ENCODE measurements around the gene FAM200A.

- TF ChIP-seq CTCF (conservative IDR thresholded peaks at IDR 0.05; ENCODE audit: low read depth, low read length) (no peak), POLR2A (IDR thresholded peaks at IDR 0.05; ENCODE audit: low read depth, low read length) (no peak)
Measured at GRCh38 chr7:99500637-99501009, 51.3 kb downstream of the FAM200A start.

All from IMR-90 (cell line).